ENCODE data around the gene HMGXB3.
"Not testable (repeated sequence)": the region's sequence is repeated elsewhere in the genome, so short reads cannot be mapped to it uniquely, and the experiment has no call there.

Gene HMGXB3

GRCh38 chr5:150021491-150022157 is 21.1 kb downstream of the HMGXB3 start:
- DNase-seq (ENCODE audit: low read depth) = peak; percentile 60

DNA sequence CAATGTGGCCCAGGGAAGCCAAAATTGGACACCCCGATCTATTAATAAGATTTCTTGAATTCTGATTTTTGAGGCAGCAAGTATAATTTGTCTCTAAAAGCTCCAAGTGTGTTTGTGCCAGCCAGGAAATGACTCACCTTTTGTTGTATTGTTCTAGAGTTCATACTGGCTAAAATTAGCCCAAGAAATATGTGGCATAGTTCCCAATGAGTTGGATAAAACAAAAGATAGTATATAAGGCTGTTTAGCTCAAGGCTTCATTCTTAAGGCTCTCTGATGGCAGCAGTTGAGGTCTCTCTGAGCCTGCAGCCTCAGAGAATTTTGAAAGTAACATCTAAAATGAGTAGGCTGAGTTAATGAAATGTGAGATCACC is 21.6 kb downstream of the HMGXB3 start:
- peak; percentile 84 for DNase-seq (ENCODE audit: low read depth)

DNA sequence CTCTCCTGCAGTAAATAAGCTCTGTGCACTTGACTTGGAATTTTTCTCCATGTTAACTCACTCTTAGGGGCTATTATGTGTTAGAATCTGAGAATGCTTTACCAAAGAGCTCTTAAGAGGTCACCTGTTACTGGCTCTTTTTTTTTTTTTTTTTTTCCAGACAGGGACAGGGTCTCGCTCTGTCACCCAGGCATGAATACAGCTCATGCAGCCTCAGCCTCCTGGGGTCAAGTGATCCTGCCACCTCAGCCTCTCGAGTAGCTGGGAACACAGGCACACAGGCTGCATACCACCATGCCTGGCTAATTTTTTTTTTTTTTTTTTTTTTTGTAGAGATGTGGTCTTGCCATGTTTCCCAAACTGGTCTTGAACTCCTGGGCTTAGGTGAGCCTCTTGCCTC is 22.1 kb downstream of the HMGXB3 start:
- no peak for DNase-seq (ENCODE audit: low read depth)

- DNase-seq (ENCODE audit: low read depth) = no peak
Observed at GRCh38 chr5:150023136-150023535, 22.6 kb downstream of the HMGXB3 start.

DNA sequence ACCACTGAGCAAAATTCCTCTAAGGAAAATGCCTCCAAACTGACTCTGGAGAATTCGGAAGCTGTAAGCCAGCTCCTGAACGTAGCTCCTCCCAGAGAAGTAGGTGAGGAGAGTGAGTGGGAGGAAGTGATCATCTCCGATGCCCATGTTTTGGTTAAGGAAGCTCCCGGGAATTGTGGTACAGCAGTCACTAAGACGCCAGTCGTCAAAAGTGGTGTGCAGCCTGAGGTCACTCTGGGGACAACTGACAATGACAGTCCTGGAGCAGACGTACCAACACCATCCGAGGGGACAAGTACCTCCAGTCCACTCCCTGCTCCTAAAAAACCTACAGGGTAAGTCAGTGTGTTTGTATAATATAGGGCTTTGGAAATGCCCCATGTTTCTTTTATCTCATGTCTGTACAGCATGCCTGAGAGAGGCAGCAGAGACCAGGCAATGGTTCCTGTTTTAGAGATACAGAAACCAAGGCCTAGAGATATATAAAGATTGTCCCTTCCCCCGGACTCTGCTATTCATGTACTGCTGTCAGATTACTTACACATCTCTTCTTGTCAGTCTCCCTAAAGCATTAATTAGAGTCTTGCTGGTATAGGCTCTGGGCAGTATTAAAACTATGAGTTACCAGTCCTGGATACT is 23.9 kb downstream of the HMGXB3 start:
- DNase-seq (ENCODE audit: low read depth) = no peak

DNA sequence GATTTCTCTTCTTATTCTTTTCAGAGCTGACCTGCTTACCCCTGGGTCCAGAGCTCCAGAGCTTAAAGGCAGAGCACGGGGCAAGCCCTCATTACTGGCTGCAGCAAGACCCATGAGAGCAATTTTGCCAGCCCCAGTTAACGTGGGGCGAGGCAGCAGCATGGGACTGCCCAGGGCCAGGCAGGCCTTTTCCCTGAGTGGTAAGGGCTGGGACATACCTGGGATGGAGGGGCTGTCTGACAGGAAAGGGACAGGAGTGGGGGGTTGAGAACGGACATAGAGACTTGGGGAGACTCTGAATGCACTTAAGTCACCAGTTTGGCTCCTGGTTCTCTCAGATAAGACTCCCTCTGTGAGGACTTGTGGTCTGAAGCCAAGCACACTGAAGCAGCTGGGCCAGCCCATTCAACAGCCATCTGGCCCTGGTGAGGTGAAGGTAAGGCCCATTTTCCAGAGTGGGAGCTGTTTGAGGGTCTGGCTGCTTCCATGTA is 26.2 kb downstream of the HMGXB3 start:
- no peak for DNase-seq (ENCODE audit: low read depth)

- not testable (repeated sequence) for DNase-seq (ENCODE audit: low read depth)
Observed at GRCh38 chr5:150028047-150028446, 27.5 kb downstream of the HMGXB3 start.

DNA sequence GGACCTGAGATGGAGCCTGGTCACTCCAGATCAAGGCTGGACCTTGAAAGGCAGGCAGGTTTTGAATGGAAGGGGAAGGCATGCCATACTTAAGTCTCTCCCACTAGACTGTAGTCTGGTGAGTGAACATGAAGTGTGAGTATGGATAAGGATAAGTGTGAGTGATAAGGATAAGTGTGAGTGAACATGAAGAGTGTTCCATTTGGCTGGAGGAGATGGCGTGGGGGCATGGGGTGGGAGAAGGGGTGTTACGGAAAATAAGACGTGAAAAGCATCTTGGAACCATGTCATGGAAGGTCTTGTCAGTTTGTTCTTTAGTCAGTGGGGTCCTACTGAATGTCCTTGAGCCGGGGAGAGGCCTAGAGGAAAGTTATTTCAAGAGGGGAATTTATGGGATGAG is 32.8 kb downstream of the HMGXB3 start:
- DNase-seq (ENCODE audit: low read depth) = no peak

DNA sequence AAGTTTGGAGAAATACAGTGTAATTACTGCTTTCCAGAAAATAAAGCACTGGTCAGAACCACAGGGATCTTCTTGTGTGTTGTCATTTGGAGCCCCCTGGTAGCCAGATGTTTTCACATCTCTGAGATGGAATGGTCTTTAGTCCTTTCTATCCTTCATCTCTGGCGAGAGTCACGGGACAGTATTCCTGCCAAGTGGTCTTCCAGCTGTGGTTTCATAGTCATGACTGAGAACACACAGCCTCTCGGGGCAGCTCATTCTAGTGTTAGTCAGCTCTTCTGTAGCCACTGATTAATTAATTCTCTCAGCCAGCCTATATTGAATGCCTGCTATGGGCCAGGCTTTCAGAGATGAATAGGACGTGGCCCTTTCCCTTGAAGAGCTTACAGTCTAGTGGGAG is 34.1 kb downstream of the HMGXB3 start:
- peak; percentile 73 for DNase-seq (ENCODE audit: low read depth)

- DNase-seq (ENCODE audit: low read depth) = no peak
Observed at GRCh38 chr5:150035139-150035895, 34.8 kb downstream of the HMGXB3 start.

GRCh38 chr5:150036513-150036912 is 36.0 kb downstream of the HMGXB3 start:
- peak; percentile 99 for DNase-seq (ENCODE audit: low read depth)

- no peak for DNase-seq (ENCODE audit: low read depth)
Observed at GRCh38 chr5:150038547-150038946, 38.0 kb downstream of the HMGXB3 start.

GRCh38 chr5:150042459-150042858 is 41.9 kb downstream of the HMGXB3 start:
- DNase-seq (ENCODE audit: low read depth) = no peak

DNA sequence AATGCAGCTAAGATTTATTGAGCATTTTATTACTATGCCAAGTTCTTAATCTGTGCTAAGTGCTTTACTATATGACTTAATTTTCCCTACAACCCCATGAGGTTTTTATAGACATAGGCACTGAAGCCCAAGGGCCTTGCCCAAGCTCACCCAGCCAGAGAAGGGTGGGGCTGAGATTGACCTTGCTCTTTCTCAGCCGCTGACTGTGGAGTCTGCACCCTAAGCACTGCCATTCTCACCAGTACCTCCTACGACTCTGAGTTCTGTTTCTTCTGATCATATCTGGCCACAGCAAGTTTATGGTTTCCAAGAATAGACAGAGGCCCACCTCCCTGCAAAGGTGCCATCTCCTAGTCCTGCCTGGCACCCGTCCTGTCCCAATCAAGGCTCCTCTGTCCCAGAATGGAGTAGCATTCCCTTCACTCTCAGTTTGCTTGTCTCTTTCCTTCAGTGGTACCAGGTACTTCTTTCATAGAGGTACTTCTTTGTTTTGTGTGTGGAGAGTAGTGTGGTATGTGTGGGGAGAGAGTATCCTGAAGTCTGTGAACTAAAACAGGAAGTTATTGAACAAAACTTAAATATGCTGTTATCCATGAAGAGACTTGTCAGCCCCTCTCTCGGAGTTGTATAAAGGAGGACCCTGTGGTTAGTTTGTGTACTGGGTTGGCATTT is 43.3 kb downstream of the HMGXB3 start:
- DNase-seq (ENCODE audit: low read depth) = no peak

- peak; percentile 86 for DNase-seq (ENCODE audit: low read depth)
Observed at GRCh38 chr5:150044329-150044681, 43.8 kb downstream of the HMGXB3 start.

DNA sequence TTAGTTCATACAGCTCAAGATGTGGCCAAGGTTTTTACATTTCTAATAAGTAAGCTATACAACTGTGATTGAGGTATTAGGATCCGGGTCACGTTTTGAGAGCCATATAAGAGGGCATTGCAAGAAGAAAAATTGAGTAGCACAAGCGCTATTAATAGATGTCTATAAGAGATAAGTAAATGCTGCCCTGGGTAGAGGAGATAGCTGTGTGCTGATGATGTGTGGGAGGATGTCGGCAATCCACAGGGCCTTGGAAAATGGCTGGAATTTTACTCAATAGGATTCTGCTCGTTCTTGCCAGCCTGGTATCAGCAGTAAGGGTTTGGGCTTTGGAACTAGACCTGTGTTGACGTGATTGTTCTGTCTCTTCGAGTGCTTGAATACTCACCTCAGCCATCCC is 44.2 kb downstream of the HMGXB3 start:
- DNase-seq (ENCODE audit: low read depth) = no peak

DNA sequence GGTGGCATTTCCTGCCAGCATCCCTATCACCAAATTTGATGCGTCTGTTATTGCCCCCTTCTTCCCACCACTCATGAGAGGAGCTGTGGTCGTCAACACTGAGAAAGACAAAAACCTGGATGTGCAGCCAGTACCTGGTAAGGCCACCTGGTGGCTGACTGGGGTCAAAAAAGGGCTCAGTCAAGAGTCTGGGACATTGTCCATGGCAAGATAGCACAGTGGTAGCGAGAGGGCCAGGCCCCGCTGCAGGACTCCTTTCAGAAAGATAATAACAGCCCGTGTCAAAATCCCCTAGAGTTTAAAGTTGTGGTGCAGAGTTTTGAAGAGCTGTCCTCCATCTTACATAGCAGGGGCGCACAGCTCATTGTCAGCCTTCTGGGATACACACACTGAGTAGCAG is 45.0 kb downstream of the HMGXB3 start:
- DNase-seq (ENCODE audit: low read depth) = no peak

GRCh38 chr5:150046031-150046430 is 45.5 kb downstream of the HMGXB3 start:
- no peak for DNase-seq (ENCODE audit: low read depth)

- peak; percentile 77 for DNase-seq (ENCODE audit: low read depth)
Observed at GRCh38 chr5:150050172-150050811, 49.8 kb downstream of the HMGXB3 start.

DNA sequence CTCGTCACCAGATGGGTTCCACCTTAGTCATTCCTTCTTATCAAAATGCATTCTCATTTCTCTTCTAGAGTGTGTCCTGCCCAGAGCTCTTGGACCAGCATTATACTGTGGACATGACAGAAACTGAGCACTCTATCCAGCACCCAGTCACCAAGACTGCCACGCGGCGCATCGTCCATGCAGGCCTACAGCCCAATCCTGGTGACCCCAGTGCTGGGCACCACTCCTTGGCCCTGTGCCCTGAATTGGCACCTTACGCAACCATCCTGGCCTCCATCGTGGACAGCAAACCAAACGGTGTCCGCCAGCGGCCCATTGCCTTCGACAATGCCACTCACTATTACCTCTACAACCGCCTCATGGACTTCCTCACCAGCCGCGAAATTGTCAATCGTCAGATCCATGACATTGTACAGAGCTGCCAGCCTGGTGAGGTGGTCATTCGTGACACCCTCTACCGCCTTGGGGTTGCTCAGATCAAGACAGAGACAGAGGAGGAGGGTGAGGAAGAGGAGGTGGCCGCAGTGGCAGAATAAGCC is 51.2 kb downstream of the HMGXB3 start:
- no peak for DNase-seq (ENCODE audit: low read depth)

DNA sequence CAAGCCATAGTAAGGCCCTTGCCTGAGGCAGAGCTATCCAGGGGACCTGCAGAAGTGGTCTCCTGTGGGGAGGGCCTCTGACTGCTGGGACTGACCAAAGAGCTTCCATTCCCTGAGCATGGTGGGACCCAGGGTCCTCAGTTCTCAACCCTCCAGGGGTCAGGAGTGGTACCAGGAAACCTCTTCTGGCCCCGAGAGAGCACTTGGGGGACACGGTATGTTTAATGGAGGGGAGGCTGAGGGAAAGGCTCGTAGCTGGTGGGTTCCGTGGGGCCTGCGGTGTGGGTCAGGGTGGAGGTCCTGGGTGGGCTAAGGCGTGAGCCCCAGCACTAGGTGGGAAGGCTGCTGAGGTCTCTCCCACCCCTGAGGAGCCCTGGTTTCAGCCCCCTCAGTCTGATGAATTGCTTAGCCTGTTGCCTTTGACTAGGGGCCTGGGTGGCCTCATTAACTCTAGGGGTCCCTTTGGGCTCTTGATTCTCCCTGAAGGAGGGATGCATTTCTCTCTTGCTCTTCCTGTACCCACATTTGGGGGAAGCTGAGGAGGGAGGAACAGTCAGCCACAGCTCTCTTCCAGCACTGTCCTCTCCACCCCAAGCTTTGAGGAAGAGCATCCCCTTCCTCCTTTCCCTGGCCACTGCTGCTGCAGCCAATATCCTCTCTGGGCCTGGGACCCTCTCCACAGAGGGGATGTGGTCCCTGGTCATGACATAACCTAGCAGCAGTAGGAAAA is 51.9 kb downstream of the HMGXB3 start:
- no peak for DNase-seq (ENCODE audit: low read depth)

Data from iris pigment epithelial cell (primary cell).